Nephron (organoid): Measurements from ENCODE around the gene SLC6A6.
A peak's percentile ranks its signal among the peaks of the same experiment; 100 is the strongest.

Experiments
- H3K27ac Mint-ChIP-seq, 3 experiments: 2 replicates each; pipeline ENCODE4 v1.8.0; 2020; ENCODE audit warnings: mixed read lengths in 3 of 3, mild to moderate bottlenecking in 2 of 3, moderate library complexity in 1 of 3
- H3K27me3 Mint-ChIP-seq: 2 replicates; pipeline ENCODE4 v1.8.0; 2021; ENCODE audit warnings: low read depth, mild to moderate bottlenecking, moderate library complexity, mixed read lengths
- H3K36me3 Mint-ChIP-seq: 2 replicates; pipeline ENCODE4 v1.8.0; 2020; ENCODE audit warnings: low read depth, mixed read lengths
- H3K4me1 Mint-ChIP-seq: 2 replicates; pipeline ENCODE4 v1.8.0; 2020; ENCODE audit warnings: mixed read lengths
- H3K4me3 Mint-ChIP-seq, 3 experiments: 2 replicates each; pipeline ENCODE4 v1.8.0; 2020; ENCODE audit warnings: mild to moderate bottlenecking in 3 of 3, mixed read lengths in 3 of 3, moderate library complexity in 2 of 3
- H3K9me3 Mint-ChIP-seq: 2 replicates; pipeline ENCODE4 v1.8.0; 2020; ENCODE audit warnings: mixed read lengths
- CTCF ChIP-seq, 3 experiments: fragments of 200-600 bp; sonication (generic); IDR thresholded peaks; one replicate each; pipeline ENCODE4 v1.5.0; 2021; ENCODE audit warnings: antibody characterized with exemption in 3 of 3; ENCODE audit not compliant: unreplicated experiment in 3 of 3

Gene SLC6A6

GRCh38 chr3:14461006-14461747 is 58.8 kb downstream of the SLC6A6 start:
- Mint-ChIP-seq H3K4me1 (peaks cover 30% of the 10 kb centered on the region), H3K27ac (peak overlapping the region in 2 of 3 experiments; percentile 15 to 82), H3K27me3 (no peaks in the 10 kb centered on the region), H3K36me3 (peaks cover 31% of the 10 kb centered on the region), H3K9me3 (no peaks in the 10 kb centered on the region), H3K4me3 (no peak overlapping the region)
- TF ChIP-seq CTCF (IDR thresholded peaks at IDR 0.05; ENCODE audit: unreplicated experiment in 3 of 3), result no peak

GRCh38 chr3:14461748-14462324 is 59.4 kb downstream of the SLC6A6 start:
- no peaks in the 10 kb centered on the region for H3K27me3 Mint-ChIP-seq
- TF ChIP-seq CTCF (IDR thresholded peaks at IDR 0.05; ENCODE audit: unreplicated experiment in 3 of 3), result peak; percentile 50 to 58 (median 51)
- H3K4me3 Mint-ChIP-seq, result no peak overlapping the region
- no peaks in the 10 kb centered on the region for H3K9me3 Mint-ChIP-seq
- H3K27ac Mint-ChIP-seq, result peak overlapping the region in 1 of 3 experiments; percentile 82
- H3K36me3 Mint-ChIP-seq, result peaks cover 31% of the 10 kb centered on the region
- H3K4me1 Mint-ChIP-seq, result peaks cover 30% of the 10 kb centered on the region

- Mint-ChIP-seq H3K27me3 (no peaks in the 10 kb centered on the region), H3K4me3 (no peak overlapping the region), H3K4me1 (peaks cover 30% of the 10 kb centered on the region), H3K36me3 (peaks cover 32% of the 10 kb centered on the region), H3K9me3 (no peaks in the 10 kb centered on the region), H3K27ac (peak overlapping the region in 2 of 3 experiments; percentile 6 to 21)
- TF ChIP-seq CTCF (IDR thresholded peaks at IDR 0.05; ENCODE audit: unreplicated experiment in 3 of 3), result no peak
These were observed 60.3 kb downstream of the SLC6A6 start for GRCh38 chr3:14462738-14463137.

- H3K27ac Mint-ChIP-seq, result no peak overlapping the region
- no peaks in the 10 kb centered on the region for H3K9me3 Mint-ChIP-seq
- H3K36me3 Mint-ChIP-seq, result peaks cover 32% of the 10 kb centered on the region
- peaks cover 22% of the 10 kb centered on the region for H3K4me1 Mint-ChIP-seq
- TF ChIP-seq CTCF (IDR thresholded peaks at IDR 0.05; ENCODE audit: unreplicated experiment in 3 of 3), result no peak
- H3K4me3 Mint-ChIP-seq, result no peak overlapping the region
- H3K27me3 Mint-ChIP-seq, result no peaks in the 10 kb centered on the region
These were observed 61.1 kb downstream of the SLC6A6 start for GRCh38 chr3:14463330-14464140.

GRCh38 chr3:14464141-14464465 is 61.7 kb downstream of the SLC6A6 start:
- H3K36me3 Mint-ChIP-seq, result peaks cover 29% of the 10 kb centered on the region
- no peak overlapping the region for H3K4me3 Mint-ChIP-seq
- no peak overlapping the region for H3K27ac Mint-ChIP-seq
- no peaks in the 10 kb centered on the region for H3K27me3 Mint-ChIP-seq
- H3K9me3 Mint-ChIP-seq, result no peaks in the 10 kb centered on the region
- peaks cover 16% of the 10 kb centered on the region for H3K4me1 Mint-ChIP-seq
- TF ChIP-seq CTCF (IDR thresholded peaks at IDR 0.05; ENCODE audit: unreplicated experiment in 3 of 3), result no peak
